ENCODE measurements around the gene LRRC9.
"Not testable (repeated sequence)": the region's sequence is repeated elsewhere in the genome, so short reads cannot be mapped to it uniquely, and the experiment has no call there.

Gene LRRC9

DNA sequence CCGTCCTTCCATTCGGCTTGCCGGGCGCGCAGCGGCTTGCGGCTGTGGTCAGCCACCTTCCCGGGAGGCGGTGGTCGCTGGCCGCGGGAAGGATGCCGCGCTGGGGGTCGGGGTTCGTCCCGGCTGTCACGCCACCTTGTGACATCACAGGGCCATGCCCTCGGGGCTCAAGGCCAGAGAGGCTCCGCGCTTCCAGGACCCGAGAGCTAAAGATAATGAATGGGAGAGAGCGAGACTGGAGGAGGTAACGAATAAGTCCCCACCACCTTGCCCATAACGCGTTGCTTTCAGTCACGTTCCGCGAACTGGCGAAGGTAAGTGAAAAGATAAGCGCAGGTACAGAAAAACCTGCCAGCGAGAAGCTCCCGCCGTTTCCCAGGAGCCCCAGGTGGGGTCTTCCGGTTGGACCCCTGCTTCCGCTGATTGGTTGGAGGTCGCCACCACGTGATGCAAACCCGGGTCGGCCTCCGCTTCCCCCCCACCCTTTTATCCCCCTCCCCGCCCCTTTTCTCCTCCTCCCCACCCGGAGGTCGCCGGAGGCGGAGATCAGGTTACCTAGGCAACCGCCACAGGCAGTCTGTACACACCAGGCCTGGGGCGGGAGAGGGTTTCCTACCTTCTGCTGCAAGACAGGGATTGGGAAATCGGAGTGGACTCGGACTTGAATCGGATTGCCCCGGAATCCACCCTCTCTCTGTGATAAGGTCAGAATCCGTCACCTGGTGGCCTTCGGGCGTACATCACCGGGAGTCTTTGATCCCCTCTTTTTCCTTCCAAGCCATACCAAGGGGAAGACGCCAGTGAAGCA is at the start of gene LRRC9:
LRRC9 (plus strand) TSS at position 575 of the 808 bp plus-strand sequence.
- DNase-seq: peak in 1 of 3 donors; percentile 48

DNA sequence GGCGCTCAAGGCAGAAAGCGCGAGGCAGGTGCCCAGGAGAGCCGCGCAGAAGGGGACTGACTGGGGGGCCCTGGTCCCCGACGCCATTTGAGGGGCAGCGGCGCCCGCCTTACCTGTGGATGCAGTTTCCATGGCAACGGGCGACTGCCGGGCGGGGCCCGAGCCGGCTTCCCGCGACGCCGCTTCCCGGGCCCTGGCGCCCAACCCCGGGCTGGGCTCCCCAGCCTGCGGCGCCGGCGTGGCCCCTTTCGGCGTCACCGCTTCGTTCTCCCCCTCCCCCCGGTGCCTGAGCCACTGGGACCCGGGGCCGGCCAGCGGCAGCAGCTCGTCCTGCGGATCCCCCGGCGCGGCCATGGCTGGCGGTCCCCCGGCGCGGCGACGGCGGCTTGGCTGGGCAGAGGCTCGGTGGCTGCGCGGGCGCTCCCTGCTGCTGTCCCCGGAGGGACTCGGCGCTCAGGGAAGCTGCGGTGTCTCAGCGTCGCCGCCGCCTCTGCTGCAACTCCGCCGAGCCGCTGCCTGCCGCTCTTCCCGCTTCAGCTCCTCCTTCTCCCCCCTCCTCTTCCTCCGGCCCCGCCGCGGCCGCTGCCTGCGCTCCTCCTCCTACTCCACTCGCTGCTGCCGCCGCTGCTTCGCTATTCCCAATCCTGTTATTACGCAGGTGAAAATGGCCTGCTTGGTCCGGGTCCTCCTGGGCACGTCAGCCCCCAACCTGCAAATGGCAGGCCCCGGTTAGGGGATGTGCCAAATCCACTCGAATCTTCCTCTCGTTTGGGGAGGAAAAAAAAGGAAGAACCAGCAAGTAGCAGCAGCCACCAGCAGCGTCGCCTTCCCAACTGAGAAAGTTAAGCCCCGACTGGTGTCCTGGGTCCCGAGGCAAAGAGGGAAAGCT is 49.4 kb upstream of the LRRC9 start, which contains the start of gene RTN1:
RTN1 (minus strand) TSS at position 500 of the 889 bp plus-strand sequence; CDS start at position 354, 146 bp downstream.
- peak; percentile 78 to 86 (median 79) for DNase-seq

DNA sequence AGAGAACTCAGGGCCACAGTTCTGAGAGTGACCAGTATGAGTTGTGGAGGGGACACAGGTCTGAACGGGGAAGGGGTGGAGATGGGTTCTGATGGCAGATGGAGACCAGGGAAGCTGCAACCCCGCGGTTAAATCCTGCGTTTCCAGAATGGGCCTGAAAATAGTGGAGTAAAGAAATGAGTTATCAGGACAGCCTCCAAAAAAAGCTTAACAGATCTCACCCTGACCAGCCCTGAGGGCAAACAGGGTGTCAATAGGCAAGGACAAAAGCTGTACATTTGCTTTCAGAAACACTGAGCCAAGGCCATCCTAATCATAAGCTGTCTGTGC is 48.8 kb upstream of the LRRC9 start:
- no peak for DNase-seq

DNA sequence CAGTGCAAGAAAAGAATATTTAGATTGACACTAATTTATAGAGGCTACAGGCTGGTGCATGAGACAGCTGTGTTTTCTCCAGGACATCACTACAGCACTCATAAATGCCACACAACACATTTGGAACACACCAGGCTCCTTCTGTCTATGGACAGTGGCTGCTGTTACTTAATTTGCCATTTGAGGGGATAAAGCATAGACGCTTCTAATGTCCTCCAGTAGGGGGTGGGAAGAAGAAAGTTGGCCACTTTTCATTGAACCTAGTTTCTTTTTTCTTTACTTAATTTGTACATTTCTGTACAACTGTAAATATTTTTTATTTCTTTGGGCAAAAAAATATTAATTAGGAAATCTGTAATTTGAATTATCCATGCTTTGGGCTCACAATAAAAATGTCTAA is 37.0 kb upstream of the LRRC9 start:
- DNase-seq: peak in 2 of 3 donors; percentile 31 to 32

DNA sequence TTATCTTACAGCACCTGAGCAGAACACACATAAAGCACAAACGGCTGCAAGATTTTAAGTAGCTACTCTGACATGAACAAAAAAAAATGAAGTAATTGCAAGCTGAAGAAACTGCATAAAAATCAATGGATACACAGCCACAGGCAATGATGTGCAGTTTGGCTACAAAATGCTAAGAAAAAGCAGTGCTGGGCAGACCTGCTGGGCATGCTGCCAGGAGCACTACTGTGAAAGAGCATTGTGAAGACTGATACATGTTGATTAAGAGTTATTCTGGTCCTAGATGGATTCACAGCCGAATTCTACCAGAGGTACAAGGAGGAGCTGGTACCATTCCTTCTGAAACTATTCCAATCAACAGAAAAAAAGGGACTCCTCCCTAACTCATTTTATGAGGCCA is 29.3 kb upstream of the LRRC9 start:
- no peak for DNase-seq

DNA sequence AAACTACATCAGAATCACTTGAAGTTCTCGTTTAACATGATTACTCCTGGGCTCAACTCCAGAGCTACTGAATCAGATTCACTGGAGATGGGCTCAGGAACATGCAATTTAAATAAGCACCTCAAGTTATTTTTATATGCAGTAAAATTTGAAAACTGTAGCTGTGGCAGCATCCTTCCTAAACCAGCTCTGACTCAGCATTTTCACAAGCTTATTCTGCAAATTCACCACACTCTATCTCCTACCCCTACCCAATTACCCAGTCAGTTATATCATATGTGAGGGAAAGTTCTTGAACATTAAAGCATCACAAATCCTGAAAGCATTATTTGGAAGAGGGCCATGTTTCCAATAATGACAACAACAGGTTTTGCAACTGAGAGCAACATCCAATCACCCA is 24.2 kb upstream of the LRRC9 start:
- DNase-seq: no peak

DNA sequence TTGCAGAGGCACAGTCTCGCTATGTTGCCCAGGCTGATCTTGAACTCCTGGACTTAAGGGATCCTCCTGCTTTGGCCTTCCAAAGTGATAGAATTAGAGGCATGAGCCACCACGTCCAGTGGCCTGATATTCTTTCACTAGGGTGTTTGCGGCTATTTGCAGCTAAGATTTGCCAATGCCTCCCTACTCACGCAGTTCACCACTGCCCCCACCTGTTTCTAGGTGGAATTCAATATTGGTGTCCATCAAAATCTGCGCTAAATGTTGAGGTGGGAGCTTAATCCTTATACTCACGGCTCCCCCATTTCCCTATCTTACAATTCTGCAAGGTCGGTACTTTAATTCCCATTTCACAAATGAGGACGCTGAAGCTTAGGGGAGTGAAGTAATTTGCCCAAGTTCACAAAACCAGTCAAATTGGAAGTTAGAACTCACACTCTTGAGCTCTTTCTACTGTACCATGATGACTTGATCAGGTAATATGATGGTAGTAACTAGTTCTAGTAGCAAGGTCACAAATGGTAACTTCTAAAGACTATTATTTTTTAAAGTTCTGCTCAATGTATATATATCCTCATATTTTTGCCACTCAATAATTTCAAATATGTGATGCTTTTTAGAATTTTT is 22.1 kb upstream of the LRRC9 start:
- DNase-seq: peak; percentile 58 to 75 (median 70)

DNA sequence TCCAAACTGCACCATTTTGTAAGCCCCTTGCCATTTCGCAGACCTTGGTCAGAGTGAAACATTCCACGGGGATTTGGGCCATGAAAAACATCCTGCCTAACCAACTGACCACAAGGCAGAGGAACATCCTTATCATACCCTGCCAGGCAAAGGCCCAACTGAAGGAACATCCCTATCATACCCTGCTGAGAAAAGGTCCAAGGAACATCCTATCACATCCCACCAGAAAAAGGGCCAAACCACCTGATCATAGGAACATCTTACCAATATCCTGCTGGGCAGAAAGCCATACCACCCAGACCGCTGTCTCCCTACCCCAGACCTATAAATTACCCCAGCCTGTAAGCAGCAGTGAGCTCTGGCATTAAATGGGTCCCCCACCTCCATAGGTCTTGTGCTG is 19.4 kb upstream of the LRRC9 start:
- DNase-seq: no peak

DNA sequence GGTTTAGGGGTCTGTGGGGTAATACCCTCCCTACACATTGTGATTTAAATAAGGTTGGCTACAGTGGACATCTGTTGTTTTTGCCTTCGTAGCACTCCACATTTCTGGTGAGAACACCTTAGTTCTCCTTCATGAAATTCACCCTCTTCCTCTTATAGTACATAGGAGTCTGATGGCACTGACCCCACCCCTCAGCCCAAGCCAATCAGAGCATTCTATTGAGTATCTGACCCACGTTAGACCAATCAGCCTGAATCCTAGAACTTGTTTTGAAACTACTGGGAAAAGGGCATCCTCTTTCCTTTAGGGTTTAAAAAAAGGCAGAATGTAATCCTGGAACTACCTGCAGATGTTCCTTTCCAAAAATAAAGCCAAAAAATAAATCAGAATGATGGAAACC is 15.8 kb upstream of the LRRC9 start:
- no peak for DNase-seq

DNA sequence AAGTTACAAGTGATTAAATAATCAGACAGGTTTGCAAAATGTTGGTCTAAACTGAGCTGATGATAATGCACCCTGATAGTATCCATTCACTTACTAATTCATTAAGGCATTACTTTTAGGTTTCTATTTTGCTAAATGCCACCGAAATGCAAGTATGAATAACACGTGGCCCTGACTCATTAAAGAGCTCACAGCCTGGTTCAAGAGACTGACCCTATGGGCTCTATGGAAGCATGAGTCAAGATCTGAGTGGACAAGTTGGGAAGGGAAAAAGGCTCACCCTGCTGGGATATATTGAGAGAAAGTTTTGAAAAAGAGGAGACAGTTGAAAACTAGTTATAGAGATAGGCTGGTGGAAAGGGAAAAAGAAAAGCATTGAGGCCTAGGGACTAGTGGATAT is 14.8 kb upstream of the LRRC9 start:
- peak in 2 of 3 donors; percentile 31 to 55 for DNase-seq

DNA sequence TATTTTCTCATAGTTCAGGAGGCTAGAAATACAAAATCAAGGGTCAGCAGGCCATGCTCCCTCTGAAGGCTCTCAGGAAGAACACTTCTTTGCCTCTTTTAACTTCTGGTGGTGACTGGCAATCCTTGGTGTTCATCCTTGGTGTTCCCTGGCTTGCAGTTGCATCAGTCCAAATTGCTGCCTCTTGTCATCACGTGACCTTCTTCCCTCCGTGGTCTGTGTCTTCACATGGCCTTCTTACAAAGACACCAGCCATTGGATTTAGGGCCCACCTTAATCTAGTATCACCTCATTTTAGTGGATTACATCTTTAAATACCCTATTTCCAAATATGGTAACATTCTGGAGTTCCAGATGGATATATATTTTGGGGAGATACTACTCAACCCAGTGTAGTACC is 7.5 kb upstream of the LRRC9 start:
- DNase-seq: no peak

DNA sequence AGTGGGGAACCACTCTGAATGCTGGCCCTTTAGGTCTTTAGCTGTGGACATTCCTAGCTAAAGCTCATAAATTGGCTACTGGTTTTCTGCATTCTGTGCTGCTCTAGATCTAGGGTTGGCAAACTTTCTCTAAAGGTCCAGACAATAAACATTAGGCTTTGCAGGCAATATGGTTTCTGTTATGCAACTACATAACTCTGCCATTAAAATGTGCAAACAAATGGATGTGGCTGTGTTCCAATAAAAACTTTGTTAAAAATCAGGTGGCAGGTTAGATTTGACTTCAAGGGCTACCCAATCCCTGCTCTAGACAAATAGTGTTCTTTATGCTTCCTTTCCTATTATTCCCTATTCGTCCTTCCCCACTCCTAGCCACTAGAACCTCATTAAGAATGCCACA is 6.8 kb upstream of the LRRC9 start:
- no peak for DNase-seq

DNA sequence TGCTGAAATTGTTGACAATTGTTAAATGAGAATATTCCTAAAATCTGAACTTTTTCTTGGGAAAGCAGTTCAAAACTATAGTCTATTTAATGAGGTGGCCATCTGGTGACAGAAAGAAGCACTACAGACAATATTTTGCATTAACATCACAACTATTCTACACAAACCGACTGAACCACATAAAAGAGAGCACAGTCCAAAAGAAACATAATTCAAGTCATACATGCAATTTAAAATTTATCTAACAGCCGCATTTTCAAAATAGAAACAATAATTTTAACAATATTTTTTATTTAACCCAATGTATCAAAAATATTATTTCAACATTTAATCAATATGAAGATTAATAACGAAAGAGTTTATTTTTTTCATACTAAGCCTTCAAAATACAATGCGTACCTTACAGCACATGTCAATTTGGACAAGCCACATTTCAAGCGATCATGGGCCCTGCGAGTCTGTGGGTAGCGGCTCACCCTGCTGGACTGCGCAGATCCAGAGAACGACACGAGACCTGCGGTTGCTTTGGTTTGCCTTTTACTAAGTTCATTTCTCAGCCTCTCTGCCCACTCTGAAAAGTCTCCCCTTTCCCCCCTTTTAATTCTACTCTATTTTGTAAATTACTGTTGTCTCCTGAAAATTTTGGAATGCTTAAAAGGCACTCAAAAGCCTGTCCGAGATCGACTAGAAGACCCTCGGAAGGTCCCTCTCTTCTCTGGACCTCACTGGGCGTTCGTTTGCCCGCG is 947 bp upstream of the LRRC9 start:
- DNase-seq: peak; percentile 55 to 63 (median 60)

DNA sequence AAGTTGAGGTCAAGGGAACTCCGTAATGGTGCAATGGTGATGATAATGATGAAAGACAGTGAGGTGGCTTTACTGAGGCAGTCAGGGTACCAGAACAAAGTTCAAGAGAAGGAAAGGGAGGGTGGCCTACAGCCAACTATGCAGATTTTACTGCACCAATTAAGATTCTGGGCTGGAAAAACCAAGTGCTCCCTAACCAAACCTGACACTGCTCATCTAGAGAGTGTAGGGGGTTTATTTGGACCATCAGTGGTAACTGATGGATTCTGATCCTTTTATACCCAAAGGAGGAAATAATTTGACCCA is 387 bp downstream of the LRRC9 start:
- DNase-seq: peak in 2 of 3 donors; percentile 60 to 67

DNA sequence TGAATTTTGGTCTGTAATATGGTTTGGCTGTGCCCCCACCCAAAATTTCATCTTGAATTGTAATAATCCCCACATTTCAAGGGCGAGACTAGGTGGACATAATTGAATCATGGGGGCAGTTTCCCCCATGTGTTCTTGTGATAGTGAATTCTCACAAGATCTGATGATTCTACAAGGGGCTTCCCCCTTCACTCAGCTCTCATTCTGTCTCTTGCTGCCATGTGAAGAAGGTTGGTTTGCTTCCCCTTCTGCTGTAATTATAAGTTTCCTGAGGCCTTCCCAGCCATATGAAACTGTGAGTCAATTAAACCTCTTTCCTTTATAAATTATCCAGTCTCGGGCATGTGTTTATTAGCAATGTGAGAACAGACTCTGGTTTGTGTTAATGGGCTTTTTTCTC is 5.9 kb downstream of the LRRC9 start:
- peak; percentile 26 to 48 (median 39) for DNase-seq

DNA sequence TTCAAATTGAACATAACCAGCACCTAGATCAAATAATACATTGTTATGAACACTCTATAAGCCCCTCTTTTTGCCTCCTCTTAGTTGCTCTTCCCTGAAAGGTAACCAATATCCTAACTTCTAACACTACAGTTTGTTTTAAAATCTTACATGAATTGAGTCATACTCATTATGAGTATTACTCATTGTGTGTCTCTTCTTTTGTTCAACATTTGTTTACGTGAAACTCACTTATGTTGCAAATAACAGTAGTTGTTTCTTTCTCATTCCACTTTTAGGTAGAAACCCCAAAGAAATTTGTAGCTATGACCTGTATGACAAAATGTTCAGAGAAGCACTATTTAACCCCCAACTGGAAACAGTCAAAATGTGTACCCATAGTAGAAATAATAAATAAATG is 6.6 kb downstream of the LRRC9 start:
- DNase-seq: peak in 1 of 3 donors; percentile 25

DNA sequence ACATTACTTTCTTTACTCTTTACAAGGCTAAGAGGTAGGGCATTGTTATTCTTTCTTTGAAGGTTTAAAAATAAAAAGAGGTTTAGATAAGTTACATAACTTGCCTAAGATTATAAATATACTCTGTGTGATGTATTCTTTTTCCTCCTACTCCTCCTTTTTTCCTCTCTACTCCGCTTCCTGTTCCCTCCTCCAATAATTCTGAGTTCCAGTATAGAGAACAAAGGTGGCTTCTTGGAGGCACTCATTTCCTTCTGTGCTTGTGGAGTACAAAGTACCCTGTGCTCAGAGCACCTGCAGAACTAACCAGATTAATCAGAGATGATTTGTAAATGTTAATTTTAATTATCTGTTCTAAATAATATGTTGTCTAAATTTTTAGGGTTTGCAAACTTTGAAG is 11.3 kb downstream of the LRRC9 start:
- DNase-seq: no peak

DNA sequence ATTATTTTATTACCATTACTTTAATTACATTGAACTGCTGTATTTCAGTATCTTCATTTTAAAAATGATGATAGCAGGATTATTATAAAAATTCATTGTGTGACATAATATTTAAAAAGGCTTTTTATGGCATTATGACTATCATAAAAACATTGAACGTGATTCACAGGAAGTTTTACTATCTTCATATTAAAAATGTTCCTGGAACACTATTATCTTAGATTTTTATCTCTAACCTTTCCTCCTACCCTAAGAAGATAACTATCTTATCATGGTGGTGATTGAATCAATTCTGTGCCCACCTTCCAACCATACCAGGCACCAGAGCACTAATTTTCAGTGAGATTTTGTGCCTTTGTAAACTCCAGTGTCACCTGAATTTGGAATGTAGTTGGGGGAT is 16.2 kb downstream of the LRRC9 start:
- DNase-seq: no peak

DNA sequence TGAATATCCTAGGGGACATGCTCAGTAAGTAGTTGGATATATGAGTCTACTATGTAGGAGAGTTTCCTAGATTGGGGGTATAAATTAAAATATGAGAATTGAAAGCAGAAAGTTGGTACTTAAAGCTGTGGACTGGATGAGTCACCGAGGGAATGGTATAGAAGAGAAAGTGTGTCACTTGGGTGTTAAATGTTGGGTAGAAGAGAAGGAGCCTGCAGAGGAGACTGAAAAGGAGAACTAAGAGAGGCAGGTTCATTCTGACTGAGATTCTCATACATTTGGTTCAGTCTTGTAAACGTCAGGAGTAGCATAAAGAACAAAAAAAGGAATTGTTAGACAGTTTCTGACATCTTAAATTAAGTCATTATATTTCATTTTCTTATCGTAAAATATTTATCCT is 19.9 kb downstream of the LRRC9 start:
- DNase-seq: no peak

DNA sequence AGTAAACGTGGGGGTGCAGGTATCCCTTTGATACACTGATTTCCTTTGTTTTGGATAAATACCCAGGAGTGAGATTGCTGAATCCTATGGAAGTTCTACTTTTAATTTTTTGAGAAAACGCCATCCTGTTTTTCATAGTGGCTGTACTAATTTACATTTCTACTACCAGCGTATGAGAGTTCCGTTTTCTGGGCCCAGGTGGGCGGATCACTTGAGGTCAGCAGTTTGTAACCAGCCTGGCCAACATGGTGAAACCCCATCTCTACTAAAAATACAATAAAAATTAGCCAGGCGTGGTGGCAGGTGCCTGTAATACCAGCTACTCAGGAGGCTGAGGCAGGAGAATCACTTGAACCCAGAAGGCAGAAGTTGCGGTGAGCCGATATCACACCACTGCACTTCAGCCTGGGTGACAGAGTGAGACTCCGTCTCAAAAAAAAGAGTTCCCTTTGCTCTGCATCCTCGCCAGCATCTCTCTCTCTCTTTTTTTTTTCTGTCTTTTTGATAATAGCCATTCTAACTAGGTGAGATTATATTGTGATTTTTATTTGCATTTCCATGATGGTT is 22.4 kb downstream of the LRRC9 start:
- DNase-seq: not testable (repeated sequence)

DNA sequence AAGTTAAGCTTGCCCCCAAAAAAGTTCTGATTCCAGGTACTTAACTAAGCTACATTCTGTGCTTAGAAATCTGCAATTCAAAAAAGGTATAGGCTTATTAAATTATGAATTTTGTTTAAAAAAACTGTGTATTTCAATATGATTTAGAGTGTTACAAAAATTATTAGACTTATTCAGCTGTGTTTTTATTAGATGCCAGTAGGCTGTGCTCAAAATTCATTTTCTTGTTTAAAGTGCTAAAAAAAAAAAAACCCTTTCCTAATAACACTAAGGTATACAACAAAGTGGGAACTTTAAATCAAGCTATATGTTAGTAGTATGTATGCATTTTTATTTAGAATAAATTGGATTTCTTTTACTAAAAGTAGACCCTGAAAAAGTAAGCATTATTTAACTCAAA is 25.0 kb downstream of the LRRC9 start:
- DNase-seq: no peak

DNA sequence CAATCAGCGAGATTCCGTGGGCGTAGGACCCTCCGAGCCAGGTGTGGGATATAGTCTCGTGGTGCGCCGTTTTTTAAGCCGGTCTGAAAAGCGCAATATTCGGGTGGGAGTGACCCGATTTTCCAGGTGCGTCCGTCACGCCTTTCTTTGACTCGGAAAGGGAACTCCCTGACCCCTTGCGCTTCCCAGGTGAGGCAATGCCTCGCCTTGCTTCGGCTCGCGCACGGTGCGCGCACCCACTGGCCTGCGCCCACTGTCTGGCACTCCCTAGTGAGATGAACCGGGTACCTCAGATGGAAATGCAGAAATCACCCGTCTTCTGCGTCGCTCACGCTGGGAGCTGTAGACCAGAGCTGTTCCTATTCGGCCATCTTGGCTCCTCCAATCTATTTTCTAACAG is 32.2 kb downstream of the LRRC9 start:
- DNase-seq: not testable (repeated sequence)

DNA sequence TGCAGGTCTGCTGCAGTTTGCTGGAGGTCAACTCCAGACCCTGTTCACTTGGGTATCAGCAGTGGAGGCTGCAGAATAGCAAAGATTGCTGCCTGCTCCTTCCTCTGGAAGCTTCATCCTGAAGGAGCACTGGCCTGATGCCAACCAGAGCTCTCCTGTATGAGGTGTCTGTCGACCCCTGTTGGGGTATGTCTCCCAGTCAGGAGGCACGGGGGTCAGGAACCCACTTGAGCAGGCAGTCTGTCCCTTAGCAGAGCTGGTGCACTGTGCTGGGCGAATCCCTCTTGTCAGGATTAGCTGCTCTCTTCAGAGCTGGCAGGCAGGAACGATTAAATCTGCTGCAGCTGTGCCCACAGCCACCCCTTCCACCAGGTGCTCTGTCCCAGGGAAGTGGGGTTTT is 37.9 kb downstream of the LRRC9 start:
- DNase-seq: not testable (repeated sequence)

All from suppressor macrophage treated with lipopolysaccharide for 1 hour (primary cell).